Heart left ventricle (tissue), 16 donors: Measurements from ENCODE around the gene POGZ. TPM values are rescaled to one million over a fixed set of nuclear protein-coding genes. Genes with fewer than 3 reads are reported as not detected.
"Not testable (repeated sequence)": the region's sequence is repeated elsewhere in the genome, so short reads cannot be mapped to it uniquely, and the experiment has no call there.

ENCODE experiments used
- ATAC-seq, 4 donors: fragments of 200-7000 bp; cut with Tn5 transposase; one replicate each; pipeline ENCODE4 v1.9.1; 2020 to 2022; ENCODE audit warnings: moderate library complexity in 4 of 4, mild to moderate bottlenecking in 3 of 4, moderate number of reproducible peaks in 1 of 4
- DNase-seq, 5 donors: peaks; one replicate each; pipeline ENCODE4 v3.0.0-alpha.2; 2020
- H3K27ac ChIP-seq, 12 donors: fragments of 200-600 bp; sonication (generic) in 4 of 12; one replicate each; pipeline versions ENCODE4 v1.5.0 to v1.8.0; 2016 to 2022; ENCODE audit warnings: mild to moderate bottlenecking in 2 of 12
- H3K27me3 ChIP-seq, 9 donors: fragments of 200-600 bp; sonication (generic) in 2 of 9; one replicate each; pipeline versions ENCODE4 v1.5.1 to v1.8.0; 2016 to 2022; ENCODE audit warnings: mild to moderate bottlenecking in 3 of 9
- H3K36me3 ChIP-seq, 9 donors: fragments of 200-600 bp; sonication (generic) in 2 of 9; one replicate each; pipeline versions ENCODE4 v1.5.0 to v1.8.0; 2018 to 2022; ENCODE audit warnings: mild to moderate bottlenecking in 2 of 9
- H3K4me1 ChIP-seq, 12 donors: fragments of 200-600 bp; sonication (generic) in 4 of 12; one replicate each; pipeline versions ENCODE4 v1.5.0 to v1.8.0; 2016 to 2022; ENCODE audit warnings: mild to moderate bottlenecking in 3 of 12
- H3K4me3 ChIP-seq, 12 donors: fragments of 200-600 bp; sonication (generic) in 4 of 12; one replicate each; pipeline versions ENCODE4 v1.5.0 to v1.8.0; 2017 to 2022; ENCODE audit warnings: mild to moderate bottlenecking in 9 of 12, moderate library complexity in 4 of 12
- H3K9me3 ChIP-seq, 12 donors: fragments of 200-600 bp; sonication (generic) in 4 of 12; one replicate each; pipeline versions ENCODE4 v1.5.0 to v1.8.0; 2016 to 2022; ENCODE audit warnings: mild to moderate bottlenecking in 1 of 12
- POLR2A ChIP-seq, 2 donors: fragments of 450-650 bp; IDR thresholded peaks; one replicate each; pipeline ENCODE4 v1.6.1; 2017; ENCODE audit warnings: antibody characterized with exemption in 2 of 2, mild to moderate bottlenecking in 2 of 2, moderate library complexity in 2 of 2
- WGBS, 4 donors: extraction: QIAGEN DNeasy Blood & Tissue Kit in 2 of 4; methylation state at CpG; one replicate each; pipeline versions ENCODE4 v1.1.5 to v1.1.7; 2013 to 2018; 5-methylcytosine and 5-hydroxymethylcytosine counted together
- intact Hi-C, 10 donors: fragments of 100-400 bp; cut with DNase I; formaldehyde crosslinking; loops; one replicate each; pipeline versions ENCODE4 v1.11.1 to v1.14.2; 2022
- polyA plus RNA-seq, 2 donors: library from polyadenylated mRNA; stranded (reverse); fragments of 200-250 nt; gene quantifications; one replicate each; pipeline ENCODE4 v1.2.3, GENCODE V29; 2013
- total RNA-seq, 9 donors: library from RNA; depleted of rRNA in 2 of 9; stranded (reverse); fragments of >200 nt in 2 of 9; fragmentation: NEBNext Ultra II Directional in 3 of 9; extraction: Animal tissue kit (Norgen Biotek cat#: 25700) in 3 of 9; gene quantifications; one replicate each; pipeline versions ENCODE4 v1.1.0 to v1.2.4, GENCODE V29; 2016 to 2023
- TF ChIP-seq, protein P1 (sequence below), 12 donors: fragments of 200-600 bp; sonication (generic) in 4 of 12; IDR thresholded peaks; one replicate each; pipeline versions ENCODE4 v1.5.0 to v1.8.0; 2018 to 2022; ENCODE audit warnings: antibody characterized with exemption in 12 of 12, mild to moderate bottlenecking in 5 of 12
- donor health status: ischemic (EF 13 %, LVEDD 7.1; RV severe dilation, severe dysfunction).
- donor health status: healthy with polysubstance abuse.
- donor health status: DM: no; HTN: yes; CAD: no.
- donor health status: DM: no; HTN: no; CAD: no.
- donor health status: ischemic (EF 25% LVEDD 6.9; RV normal size, moderate dysfunction).
- donor health status: ischemic (EF 25% LVEDD 5.7; RV mildly dilated, moderate dysfunction).
- donor health status: healthy.
- donor health status: DM: yes; HTN: yes; CAD: no.
- donor health status: ischemic (EF 35%, LVEDD 5.7; RV mildly dilated, moderate dysfunction).
- donor health status: nonischemic (EF 11% LVEDD 7.7; RV severe dilation, severe dysfunction).
- donor health status: DM: yes; HTN: yes; CAD: no.
- donor health status: PGD.
- donor health status: ischemic (EF 29% LVEDD 5.4; RV normal size, mild dysfunction).
- donor health status: nonischemic (EF 23%, LVEDD 6.1; RV moderate dilation, normal function).

The POGZ gene
- total and polyA plus RNA-seq, 11 donors = 11.4 to 64.3 (median 35.2) TPM

DNA sequence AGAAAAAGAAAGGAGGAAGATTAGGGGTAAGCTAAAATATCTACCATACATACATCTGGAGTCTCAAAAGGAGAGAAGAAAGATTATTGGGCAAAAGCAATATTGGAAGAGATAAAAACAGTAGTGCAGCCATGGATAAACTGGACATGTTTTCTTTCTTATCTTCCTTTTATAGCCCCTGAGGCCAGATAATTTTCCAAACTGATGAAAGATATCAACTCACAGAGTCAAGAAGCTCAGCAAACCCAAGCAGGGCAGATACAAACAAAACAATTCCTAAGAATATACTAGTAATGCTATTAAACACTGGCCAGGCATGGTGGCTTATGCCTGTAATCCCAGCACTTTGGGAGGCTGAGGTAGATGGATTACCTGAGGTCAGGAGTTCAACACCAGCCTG is 65.7 kb downstream of the POGZ start:
- ATAC-seq = no peak
- Histone ChIP-seq H3K9me3 (peaks cover 0 to 7% (median 0%) of the 10 kb centered on the region in 12 donors), H3K27ac (no peak overlapping the region), H3K4me1 (no peaks in the 10 kb centered on the region), H3K4me3 (no peak overlapping the region), H3K27me3 (no peaks in the 10 kb centered on the region), H3K36me3 (no peaks in the 10 kb centered on the region)
- DNase-seq = no peak
- TF ChIP-seq, protein P1, sequence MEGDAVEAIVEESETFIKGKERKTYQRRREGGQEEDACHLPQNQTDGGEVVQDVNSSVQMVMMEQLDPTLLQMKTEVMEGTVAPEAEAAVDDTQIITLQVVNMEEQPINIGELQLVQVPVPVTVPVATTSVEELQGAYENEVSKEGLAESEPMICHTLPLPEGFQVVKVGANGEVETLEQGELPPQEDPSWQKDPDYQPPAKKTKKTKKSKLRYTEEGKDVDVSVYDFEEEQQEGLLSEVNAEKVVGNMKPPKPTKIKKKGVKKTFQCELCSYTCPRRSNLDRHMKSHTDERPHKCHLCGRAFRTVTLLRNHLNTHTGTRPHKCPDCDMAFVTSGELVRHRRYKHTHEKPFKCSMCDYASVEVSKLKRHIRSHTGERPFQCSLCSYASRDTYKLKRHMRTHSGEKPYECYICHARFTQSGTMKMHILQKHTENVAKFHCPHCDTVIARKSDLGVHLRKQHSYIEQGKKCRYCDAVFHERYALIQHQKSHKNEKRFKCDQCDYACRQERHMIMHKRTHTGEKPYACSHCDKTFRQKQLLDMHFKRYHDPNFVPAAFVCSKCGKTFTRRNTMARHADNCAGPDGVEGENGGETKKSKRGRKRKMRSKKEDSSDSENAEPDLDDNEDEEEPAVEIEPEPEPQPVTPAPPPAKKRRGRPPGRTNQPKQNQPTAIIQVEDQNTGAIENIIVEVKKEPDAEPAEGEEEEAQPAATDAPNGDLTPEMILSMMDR (IDR thresholded peaks at IDR 0.05) = no peak
- no peak for TF ChIP-seq POLR2A (IDR thresholded peaks at IDR 0.05)
- intact Hi-C loops = loop anchor here in 3 of 10 donors (5.0 to 10.0 kb wide), 3 partner anchors 89 to 99 kb away; no protein-coding TSS in a partner anchor

DNA sequence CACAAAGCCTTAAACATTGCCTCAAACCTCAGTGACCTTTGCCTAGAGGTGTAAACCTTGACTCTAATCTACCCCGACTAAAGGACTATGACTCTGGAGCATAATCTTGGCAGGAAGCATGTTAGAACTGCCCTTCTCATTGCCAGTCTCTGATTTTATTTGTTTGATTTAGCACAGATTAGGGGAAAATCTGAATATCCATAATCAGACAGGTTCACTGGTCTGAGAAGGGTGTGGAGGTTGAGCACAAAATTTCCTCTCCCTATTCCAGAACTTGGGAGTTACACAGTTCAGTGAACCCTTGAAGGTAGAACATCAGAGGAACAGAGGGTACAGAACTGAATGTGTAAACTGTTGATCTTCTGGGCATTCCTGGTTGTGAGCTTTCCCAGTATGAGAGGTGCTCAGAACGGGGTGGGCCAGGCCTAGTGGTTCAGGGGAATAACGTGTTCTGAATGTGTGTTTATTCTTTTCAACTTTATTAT is 68.2 kb downstream of the POGZ start:
- no peak for TF ChIP-seq POLR2A (IDR thresholded peaks at IDR 0.05)
- TF ChIP-seq, protein P1 (IDR thresholded peaks at IDR 0.05) = no peak
- Histone ChIP-seq H3K4me1 (no peaks in the 10 kb centered on the region), H3K4me3 (no peak overlapping the region), H3K9me3 (peaks cover 0 to 7% (median 0%) of the 10 kb centered on the region in 12 donors), H3K27me3 (no peaks in the 10 kb centered on the region), H3K27ac (no peak overlapping the region), H3K36me3 (no peaks in the 10 kb centered on the region)
- ATAC-seq = no peak
- intact Hi-C loops = loop anchor here in 3 of 10 donors (5.0 to 10.0 kb wide), 3 partner anchors 86 to 96 kb away; no protein-coding TSS in a partner anchor
- DNase-seq = no peak
- WGBS, 4 donors = 85 to 90% (median 88%) methylated on average over 3 of the region's 3 CpGs

- not testable (repeated sequence) for H3K9me3 ChIP-seq, ATAC-seq
- intact Hi-C loops = loop anchor here in 3 of 10 donors (5.0 to 10.0 kb wide), 3 partner anchors 86 to 96 kb away; no protein-coding TSS in a partner anchor
Measured at GRCh38 chr1:151390221-151391078, 68.8 kb downstream of the POGZ start.

DNA sequence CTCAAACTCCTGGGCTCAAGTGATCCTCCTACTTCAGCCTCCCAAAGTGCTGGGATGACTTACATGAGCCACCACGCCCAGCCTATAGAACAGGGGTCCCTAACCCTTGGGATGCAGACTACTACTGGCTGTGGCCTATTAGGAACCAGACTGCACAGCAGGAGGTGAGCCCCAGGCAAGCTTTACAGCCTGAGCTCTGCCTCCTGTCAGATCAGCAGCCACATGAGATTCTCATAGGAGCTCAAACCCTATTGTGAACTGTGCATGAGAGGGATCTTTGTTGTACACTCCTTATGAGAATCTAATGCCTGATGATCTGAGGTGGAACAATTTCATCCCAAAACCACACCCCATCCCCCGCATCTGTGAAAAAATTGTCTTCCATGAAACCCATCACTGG is 73.3 kb downstream of the POGZ start:
- Histone ChIP-seq H3K9me3 (no peaks in the 10 kb centered on the region), H3K4me3 (no peak overlapping the region), H3K27me3 (no peaks in the 10 kb centered on the region), H3K27ac (no peak overlapping the region), H3K36me3 (no peaks in the 10 kb centered on the region), H3K4me1 (no peaks in the 10 kb centered on the region)
- no peak for DNase-seq
- intact Hi-C loops = no loop called here
- no peak for TF ChIP-seq POLR2A (IDR thresholded peaks at IDR 0.05)
- TF ChIP-seq, protein P1 (IDR thresholded peaks at IDR 0.05) = no peak
- no peak for ATAC-seq
- WGBS, 4 donors = 77 to 92% (median 84%) methylated on average over 2 of the region's 2 CpGs

More at GRCh38 chr1:151390221-151391078, 68.8 kb downstream of the POGZ start:
- H3K36me3 ChIP-seq, H3K27ac ChIP-seq, H3K4me1 ChIP-seq, DNase-seq, H3K4me3 ChIP-seq, H3K27me3 ChIP-seq: not testable (repeated sequence)
- WGBS, 4 donors = 92 to 95% (median 93%) methylated on average over 21 to 22 of the region's 22 CpGs
